Measurements from ENCODE around the gene MAS1. TPM values are rescaled to one million over a fixed set of nuclear protein-coding genes. Genes with fewer than 3 reads are reported as not detected.

Gene MAS1
- total RNA-seq, 6 donors from 2014 or later: 0.03 TPM; not detected in 5

- no peaks in the 10 kb centered on the region for H3K9me3 ChIP-seq
- H3K4me1 ChIP-seq: peaks cover 0 to 22% (median 2%) of the 10 kb centered on the region in 4 donors
- no peaks in the 10 kb centered on the region for H3K36me3 ChIP-seq
- 90 to 93% methylated on average over 3 to 8 of the region's 8 CpGs for WGBS, 2 donors
- no peak overlapping the region for H3K4me3 ChIP-seq
- no peak for DNase-seq
- no peaks in the 10 kb centered on the region for H3K27me3 ChIP-seq
- no peak overlapping the region for H3K27ac ChIP-seq
- ATAC-seq (ENCODE audit: low FRiP score in 2 of 2): no peak
- TF ChIP-seq POLR2AphosphoS5 (IDR thresholded peaks at IDR 0.05) (no peak), EP300 (IDR thresholded peaks at IDR 0.05) (no peak), CTCF (IDR thresholded peaks at IDR 0.05) (no peak), POLR2A (IDR thresholded peaks at IDR 0.05) (no peak)
Measured at GRCh38 chr6:159878341-159878740, 12.4 kb upstream of the MAS1 start.

- Histone ChIP-seq H3K4me3 (no peak overlapping the region), H3K9me3 (no peaks in the 10 kb centered on the region), H3K27ac (no peak overlapping the region), H3K4me1 (peaks cover 0 to 22% (median 2%) of the 10 kb centered on the region in 4 donors), H3K36me3 (no peaks in the 10 kb centered on the region), H3K27me3 (no peaks in the 10 kb centered on the region)
- ATAC-seq (ENCODE audit: low FRiP score in 2 of 2) (no peak), DNase-seq (peak in 1 of 2 donors; percentile 13)
- TF ChIP-seq POLR2A (IDR thresholded peaks at IDR 0.05) (no peak), POLR2AphosphoS5 (IDR thresholded peaks at IDR 0.05) (no peak), CTCF (IDR thresholded peaks at IDR 0.05) (no peak), EP300 (IDR thresholded peaks at IDR 0.05) (no peak)
- 81 to 88% methylated on average over 11 of the region's 11 CpGs for WGBS, 2 donors
Measured at GRCh38 chr6:159879856-159880255, 10.9 kb upstream of the MAS1 start.

- 54 to 61% methylated on average over 6 of the region's 6 CpGs for WGBS, 2 donors
- DNase-seq: peak in 1 of 2 donors; percentile 50
- TF ChIP-seq POLR2AphosphoS5 (IDR thresholded peaks at IDR 0.05) (no peak), EP300 (IDR thresholded peaks at IDR 0.05) (no peak), CTCF (IDR thresholded peaks at IDR 0.05) (no peak), POLR2A (IDR thresholded peaks at IDR 0.05) (no peak)
- Histone ChIP-seq H3K27me3 (no peaks in the 10 kb centered on the region), H3K9me3 (no peaks in the 10 kb centered on the region), H3K27ac (peak overlapping the region in 1 of 4 donors; percentile 35), H3K4me3 (no peak overlapping the region), H3K36me3 (no peaks in the 10 kb centered on the region), H3K4me1 (peaks cover 0 to 22% (median 2%) of the 10 kb centered on the region in 4 donors)
- ATAC-seq (ENCODE audit: low FRiP score in 2 of 2): no peak
Measured at GRCh38 chr6:159880412-159880975, 10.3 kb upstream of the MAS1 start.

GRCh38 chr6:159884720-159885119 is 6.1 kb upstream of the MAS1 start:
- no peak for TF ChIP-seq POLR2AphosphoS5 (IDR thresholded peaks at IDR 0.05)
- no peak for TF ChIP-seq CTCF (IDR thresholded peaks at IDR 0.05)
- no peak for TF ChIP-seq EP300 (IDR thresholded peaks at IDR 0.05)
- TF ChIP-seq POLR2A (IDR thresholded peaks at IDR 0.05): no peak

GRCh38 chr6:159886270-159886669 is 4.5 kb upstream of the MAS1 start:
- Histone ChIP-seq H3K36me3 (no peaks in the 10 kb centered on the region), H3K27me3 (no peaks in the 10 kb centered on the region), H3K9me3 (no peaks in the 10 kb centered on the region), H3K27ac (no peak overlapping the region), H3K4me3 (no peak overlapping the region), H3K4me1 (peaks cover 0 to 11% (median 0%) of the 10 kb centered on the region in 4 donors)
- ATAC-seq (ENCODE audit: low FRiP score in 2 of 2) (no peak), DNase-seq (no peak)
- TF ChIP-seq EP300 (IDR thresholded peaks at IDR 0.05) (no peak), CTCF (IDR thresholded peaks at IDR 0.05) (no peak), POLR2AphosphoS5 (IDR thresholded peaks at IDR 0.05) (no peak), POLR2A (IDR thresholded peaks at IDR 0.05) (no peak)
- 80 to 82% methylated on average over 3 of the region's 3 CpGs for WGBS, 2 donors

More at GRCh38 chr6:159884720-159885119, 6.1 kb upstream of the MAS1 start:
- DNase-seq: no peak
- H3K9me3 ChIP-seq: no peaks in the 10 kb centered on the region
- H3K27me3 ChIP-seq: no peaks in the 10 kb centered on the region
- peaks cover 0 to 22% (median 2%) of the 10 kb centered on the region in 4 donors for H3K4me1 ChIP-seq
- no peak for ATAC-seq (ENCODE audit: low FRiP score in 2 of 2)
- WGBS, 2 donors: 76 to 77% methylated on average over 4 of the region's 4 CpGs
- H3K4me3 ChIP-seq: no peak overlapping the region
- no peaks in the 10 kb centered on the region for H3K36me3 ChIP-seq
- no peak overlapping the region for H3K27ac ChIP-seq
